ENCODE data around the gene PIP4K2C.

GRCh38 chr12:57541717-57542116, 49.3 kb upstream of the PIP4K2C start:
- TF ChIP-seq HOXB5 (CRISPR knock-in tag; IDR thresholded peaks at IDR 0.05), result no peak
- no peak for TF ChIP-seq SMC3 (IDR thresholded peaks at IDR 0.05)
- no peak for TF ChIP-seq ZSCAN20 (CRISPR knock-in tag; IDR thresholded peaks at IDR 0.05)

Measured in A549 (cell line).